Heart left ventricle (tissue), 13 donors: Measurements from ENCODE around the gene RIMOC1.

ENCODE experiments used
- CTCF ChIP-seq, 12 donors: fragments of 200-600 bp; sonication (generic) in 4 of 12; IDR thresholded peaks; one replicate each; pipeline versions ENCODE4 v1.5.0 to v1.8.0; 2018 to 2022; ENCODE audit warnings: antibody characterized with exemption in 12 of 12, mild to moderate bottlenecking in 5 of 12
- POLR2A ChIP-seq, 2 donors: fragments of 450-650 bp; IDR thresholded peaks; one replicate each; pipeline ENCODE4 v1.6.1; 2017; ENCODE audit warnings: antibody characterized with exemption in 2 of 2, mild to moderate bottlenecking in 2 of 2, moderate library complexity in 2 of 2
- donor health status: ischemic (EF 13 %, LVEDD 7.1; RV severe dilation, severe dysfunction).
- donor health status: DM: no; HTN: yes; CAD: no.
- donor health status: DM: no; HTN: no; CAD: no.
- donor health status: ischemic (EF 25% LVEDD 6.9; RV normal size, moderate dysfunction).
- donor health status: ischemic (EF 25% LVEDD 5.7; RV mildly dilated, moderate dysfunction).
- donor health status: ischemic (EF 35%, LVEDD 5.7; RV mildly dilated, moderate dysfunction).
- donor health status: nonischemic (EF 11% LVEDD 7.7; RV severe dilation, severe dysfunction).
- donor health status: DM: yes; HTN: yes; CAD: no.
- donor health status: PGD.
- donor health status: ischemic (EF 29% LVEDD 5.4; RV normal size, mild dysfunction).
- donor health status: nonischemic (EF 23%, LVEDD 6.1; RV moderate dilation, normal function).

GRCh38 chr5:41908374-41909079 is 4.4 kb downstream of the RIMOC1 start:
- TF ChIP-seq CTCF (IDR thresholded peaks at IDR 0.05) (no peak), POLR2A (IDR thresholded peaks at IDR 0.05) (no peak)
